Esophagus muscularis mucosa (tissue), 4 donors: ENCODE data around the gene TFF1. TPM values are rescaled to one million over a fixed set of nuclear protein-coding genes. Genes with fewer than 3 reads are reported as not detected.

Experiments used
- DNase-seq: peaks from one replicate; pipeline ENCODE4 v3.0.0-alpha.2; 2017; ENCODE audit errors: extremely low spot score
- H3K27ac ChIP-seq, 4 donors: fragments of 200-600 bp; sonication (generic); replicated peaks in 1 of 4; 1 replicate in 3 of 4; 2 replicates in 1 of 4; pipeline ENCODE4 v1.5.1; 2016 to 2019; ENCODE audit warnings: mild to moderate bottlenecking in 1 of 4
- H3K27me3 ChIP-seq, 4 donors: fragments of 200-600 bp; sonication (generic); one replicate each; pipeline versions ENCODE4 v1.5.1 to v1.6.0; 2016 to 2019
- H3K36me3 ChIP-seq, 4 donors: fragments of 200-600 bp; sonication (generic); one replicate each; pipeline ENCODE4 v1.5.1; 2016 to 2019
- H3K4me1 ChIP-seq, 4 donors: fragments of 200-600 bp; sonication (generic); one replicate each; pipeline ENCODE4 v1.5.1; 2016 to 2019
- H3K4me3 ChIP-seq, 4 donors: fragments of 200-600 bp; sonication (generic); 1 replicate in 2 of 4; 2 replicates in 2 of 4; pipeline ENCODE4 v1.5.1; 2016 to 2019; ENCODE audit warnings: mild to moderate bottlenecking in 4 of 4, moderate library complexity in 1 of 4
- H3K9me3 ChIP-seq, 4 donors: fragments of 200-600 bp; sonication (generic); 1 replicate in 3 of 4; 2 replicates in 1 of 4; pipeline ENCODE4 v1.5.1; 2016 to 2019
- CTCF ChIP-seq, 3 experiments: fragments of 200-600 bp in 2 of 3; fragments of 450-650 bp in 1 of 3; sonication (generic) in 2 of 3; IDR thresholded peaks; one replicate each; pipeline ENCODE4 v1.5.1; 2017 to 2019; ENCODE audit warnings: antibody characterized with exemption in 3 of 3, mild to moderate bottlenecking in 2 of 3, moderate library complexity in 1 of 3
- EP300 ChIP-seq: sonication (generic); formaldehyde crosslinking; IDR thresholded peaks from one replicate; pipeline ENCODE4 v1.6.1; 2017; ENCODE audit warnings: antibody characterized with exemption
- POLR2A ChIP-seq: fragments of 450-650 bp; IDR thresholded peaks from one replicate; pipeline ENCODE4 v1.6.1; 2017; ENCODE audit warnings: antibody characterized with exemption, moderate library complexity, mild to moderate bottlenecking, low read depth
- POLR2AphosphoS5 ChIP-seq, 2 donors: sonication (generic); formaldehyde crosslinking; IDR thresholded peaks; one replicate each; pipeline ENCODE4 v1.6.1; 2017; ENCODE audit warnings: antibody characterized with exemption in 2 of 2
- WGBS: methylation state at CpG from one replicate; pipeline ENCODE4 v1.1.5; 2018; 5-methylcytosine and 5-hydroxymethylcytosine counted together
- intact Hi-C: fragments of 100-400 bp; cut with DNase I; formaldehyde crosslinking; loops from one replicate; pipeline ENCODE4 v1.15.1; 2023
- total RNA-seq, 4 donors: library from RNA; depleted of rRNA; stranded (reverse); fragments of >200 nt; gene quantifications; one replicate each; pipeline versions ENCODE4 v1.1.0 to v1.2.1, GENCODE V29; 2016

Gene TFF1
- total RNA-seq, 4 donors from 2014 or later: not detected

GRCh38 chr21:42407476-42407875, 41.1 kb upstream of the TFF1 start:
- H3K9me3 ChIP-seq: peaks cover 0 to under 1% (median under 1%) of the 10 kb centered on the region in 4 donors
- no peak overlapping the region for H3K4me3 ChIP-seq
- no peak overlapping the region for H3K27ac ChIP-seq
- intact Hi-C loops: no loop called here
- no peaks in the 10 kb centered on the region for H3K36me3 ChIP-seq
- no peak for DNase-seq
- 60% methylated on average over 5 of the region's 5 CpGs for WGBS
- peaks cover 0 to 56% (median 0%) of the 10 kb centered on the region in 4 donors for H3K27me3 ChIP-seq
- TF ChIP-seq EP300: no peak
- TF ChIP-seq POLR2AphosphoS5 (IDR thresholded peaks at IDR 0.05): no peak
- no peak for TF ChIP-seq CTCF (IDR thresholded peaks at IDR 0.05)
- TF ChIP-seq POLR2A: no peak
- no peaks in the 10 kb centered on the region for H3K4me1 ChIP-seq

GRCh38 chr21:42406866-42407265, 40.5 kb upstream of the TFF1 start:
- Histone ChIP-seq H3K36me3 (no peaks in the 10 kb centered on the region), H3K4me1 (no peaks in the 10 kb centered on the region), H3K9me3 (peaks cover 0 to 7% (median 3%) of the 10 kb centered on the region in 4 donors), H3K27ac (no peak overlapping the region), H3K4me3 (no peak overlapping the region), H3K27me3 (peaks cover 0 to 50% (median 0%) of the 10 kb centered on the region in 4 donors)
- intact Hi-C loops: no loop called here
- 87% methylated on average over 7 of the region's 7 CpGs for WGBS
- TF ChIP-seq POLR2A: no peak
- no peak for TF ChIP-seq EP300
- no peak for DNase-seq

- H3K4me1 ChIP-seq: no peaks in the 10 kb centered on the region
- TF ChIP-seq POLR2A (no peak), POLR2AphosphoS5 (IDR thresholded peaks at IDR 0.05) (no peak), CTCF (IDR thresholded peaks at IDR 0.05) (no peak), EP300 (no peak)
- 85% methylated on average over 10 of the region's 10 CpGs for WGBS
- no peak overlapping the region for H3K4me3 ChIP-seq
- no peaks in the 10 kb centered on the region for H3K36me3 ChIP-seq
- intact Hi-C loops: no loop called here
- H3K27me3 ChIP-seq: peaks cover 0 to 43% (median 0%) of the 10 kb centered on the region in 4 donors
- no peak overlapping the region for H3K27ac ChIP-seq
- no peak for DNase-seq
- peaks cover 0 to 12% (median 6%) of the 10 kb centered on the region in 4 donors for H3K9me3 ChIP-seq
These were observed 39.9 kb upstream of the TFF1 start for GRCh38 chr21:42406201-42406621.

- Histone ChIP-seq H3K4me1 (no peaks in the 10 kb centered on the region), H3K27ac (no peak overlapping the region), H3K9me3 (peaks cover 0 to 12% (median 6%) of the 10 kb centered on the region in 4 donors), H3K27me3 (peaks cover 0 to 38% (median 0%) of the 10 kb centered on the region in 4 donors), H3K4me3 (no peak overlapping the region), H3K36me3 (no peaks in the 10 kb centered on the region)
- no peak for DNase-seq
- intact Hi-C loops: no loop called here
- TF ChIP-seq POLR2AphosphoS5 (IDR thresholded peaks at IDR 0.05) (no peak), POLR2A (no peak), CTCF (IDR thresholded peaks at IDR 0.05) (no peak), EP300 (no peak)
- 94% methylated on average over 18 of the region's 23 CpGs for WGBS
These were observed 39.0 kb upstream of the TFF1 start for GRCh38 chr21:42405064-42406013.

GRCh38 chr21:42404539-42404938, 38.2 kb upstream of the TFF1 start:
- DNase-seq: no peak

More at GRCh38 chr21:42404539-42404938, 38.2 kb upstream of the TFF1 start:
- WGBS: 85% methylated on average over 10 of the region's 10 CpGs
- Histone ChIP-seq H3K4me3 (no peak overlapping the region), H3K27me3 (peaks cover 0 to 35% (median 0%) of the 10 kb centered on the region in 4 donors), H3K36me3 (no peaks in the 10 kb centered on the region), H3K9me3 (peaks cover 0 to 12% (median 6%) of the 10 kb centered on the region in 4 donors), H3K4me1 (no peaks in the 10 kb centered on the region), H3K27ac (no peak overlapping the region)
- intact Hi-C loops: no loop called here
- no peak for TF ChIP-seq EP300
- TF ChIP-seq POLR2A: no peak
- no peak for TF ChIP-seq CTCF (IDR thresholded peaks at IDR 0.05)
- no peak for TF ChIP-seq POLR2AphosphoS5 (IDR thresholded peaks at IDR 0.05)
